ENCODE data around the gene TBC1D20. TPM values are rescaled to one million over a fixed set of nuclear protein-coding genes. Genes with fewer than 3 reads are reported as not detected.

TBC1D20 gene
- total and polyA plus RNA-seq, 2 donors (not counting 1 experiment from before 2014, with no cell fraction given): 33.9 to 38.3 TPM

GRCh38 chr20:481167-481566, 18.8 kb upstream of the TBC1D20 start:
- no peak for TF ChIP-seq EZH2 (IDR thresholded peaks at IDR 0.05; ENCODE audit: low read length, missing control alignments)
- no peak for TF ChIP-seq CTCF (conservative IDR thresholded peaks at IDR 0.05 in 1 of 2, IDR thresholded peaks at IDR 0.05 in 1 of 2; ENCODE audit: low read depth in 1 of 2, low read length in 2 of 2)
- no peaks in the 10 kb centered on the region for H3K4me1 ChIP-seq (ENCODE audit: control insufficient read depth, extremely low read depth, insufficient read depth, low read length)
- H3K79me2 ChIP-seq (ENCODE audit: control insufficient read depth, insufficient read depth, low read length): no peaks in the 10 kb centered on the region
- no peak overlapping the region for H2AFZ ChIP-seq (ENCODE audit: low read length)
- H3K4me3 ChIP-seq (replicated peaks in 1 of 4; ENCODE audit: control extremely low read depth in 1 of 4, insufficient read depth in 1 of 4, low read depth in 3 of 4, low read length in 4 of 4): no peak overlapping the region
- no peaks in the 10 kb centered on the region for H4K20me1 ChIP-seq (ENCODE audit: control insufficient read depth, extremely low read depth, insufficient read depth, low read length)
- peaks cover 11% of the 10 kb centered on the region for H3K36me3 ChIP-seq (ENCODE audit: control insufficient read depth, insufficient read depth, low read length)
- H3K4me2 ChIP-seq (ENCODE audit: extremely low read depth, insufficient read depth, low read length): no peak overlapping the region
- no peaks in the 10 kb centered on the region for H3K9me3 ChIP-seq (ENCODE audit: control insufficient read depth, insufficient read depth, low read depth, low read length)
- DNase-seq (ENCODE audit: low read depth in 2 of 2): no peak
- H3K27ac ChIP-seq (ENCODE audit: insufficient read depth, low read length): no peak overlapping the region
- H3K27me3 ChIP-seq (ENCODE audit: control insufficient read depth, insufficient read depth, low read length): no peaks in the 10 kb centered on the region
- H3K9ac ChIP-seq (ENCODE audit: insufficient read depth, low read length): no peak overlapping the region

- TF ChIP-seq CTCF (conservative IDR thresholded peaks at IDR 0.05 in 1 of 2, IDR thresholded peaks at IDR 0.05 in 1 of 2; ENCODE audit: low read depth in 1 of 2, low read length in 2 of 2): no peak
- no peak for TF ChIP-seq EZH2 (IDR thresholded peaks at IDR 0.05; ENCODE audit: low read length, missing control alignments)
- Histone ChIP-seq H3K79me2 (ENCODE audit: control insufficient read depth, insufficient read depth, low read length) (no peaks in the 10 kb centered on the region), H3K4me1 (ENCODE audit: control insufficient read depth, extremely low read depth, insufficient read depth, low read length) (no peaks in the 10 kb centered on the region), H3K27ac (ENCODE audit: insufficient read depth, low read length) (no peak overlapping the region), H3K9ac (ENCODE audit: insufficient read depth, low read length) (no peak overlapping the region), H3K9me3 (ENCODE audit: control insufficient read depth, insufficient read depth, low read depth, low read length) (no peaks in the 10 kb centered on the region), H2AFZ (ENCODE audit: low read length) (no peak overlapping the region), H3K4me3 (replicated peaks in 1 of 4; ENCODE audit: control extremely low read depth in 1 of 4, insufficient read depth in 1 of 4, low read depth in 3 of 4, low read length in 4 of 4) (no peak overlapping the region), H4K20me1 (ENCODE audit: control insufficient read depth, extremely low read depth, insufficient read depth, low read length) (no peaks in the 10 kb centered on the region), H3K27me3 (ENCODE audit: control insufficient read depth, insufficient read depth, low read length) (no peaks in the 10 kb centered on the region), H3K4me2 (ENCODE audit: extremely low read depth, insufficient read depth, low read length) (no peak overlapping the region), H3K36me3 (ENCODE audit: control insufficient read depth, insufficient read depth, low read length) (peaks cover 11% of the 10 kb centered on the region)
- DNase-seq (ENCODE audit: low read depth in 2 of 2): no peak
Measured at GRCh38 chr20:480044-480443, 17.7 kb upstream of the TBC1D20 start.

- Histone ChIP-seq H3K4me2 (ENCODE audit: extremely low read depth, insufficient read depth, low read length) (no peak overlapping the region), H4K20me1 (ENCODE audit: control insufficient read depth, extremely low read depth, insufficient read depth, low read length) (no peaks in the 10 kb centered on the region), H3K9me3 (ENCODE audit: control insufficient read depth, insufficient read depth, low read depth, low read length) (no peaks in the 10 kb centered on the region), H3K36me3 (ENCODE audit: control insufficient read depth, insufficient read depth, low read length) (peaks cover 11% of the 10 kb centered on the region), H3K4me1 (ENCODE audit: control insufficient read depth, extremely low read depth, insufficient read depth, low read length) (no peaks in the 10 kb centered on the region), H2AFZ (ENCODE audit: low read length) (no peak overlapping the region), H3K4me3 (replicated peaks in 1 of 4; ENCODE audit: control extremely low read depth in 1 of 4, insufficient read depth in 1 of 4, low read depth in 3 of 4, low read length in 4 of 4) (no peak overlapping the region), H3K27ac (ENCODE audit: insufficient read depth, low read length) (no peak overlapping the region), H3K79me2 (ENCODE audit: control insufficient read depth, insufficient read depth, low read length) (no peaks in the 10 kb centered on the region), H3K9ac (ENCODE audit: insufficient read depth, low read length) (no peak overlapping the region), H3K27me3 (ENCODE audit: control insufficient read depth, insufficient read depth, low read length) (no peaks in the 10 kb centered on the region)
- TF ChIP-seq CTCF (conservative IDR thresholded peaks at IDR 0.05 in 1 of 2, IDR thresholded peaks at IDR 0.05 in 1 of 2; ENCODE audit: low read depth in 1 of 2, low read length in 2 of 2) (no peak), EZH2 (IDR thresholded peaks at IDR 0.05; ENCODE audit: low read length, missing control alignments) (no peak)
- DNase-seq (ENCODE audit: low read depth in 2 of 2): peak; percentile 9 to 56
Measured at GRCh38 chr20:479487-479886, 17.2 kb upstream of the TBC1D20 start.
